Spleen (tissue), 7 donors: Measurements from ENCODE around the gene TTC34.
"Not testable (repeated sequence)": the region's sequence is repeated elsewhere in the genome, so short reads cannot be mapped to it uniquely, and the experiment has no call there.

ENCODE experiments used
- CTCF ChIP-seq, 11 experiments: fragments of 200-600 bp in 7 of 11; fragments of 450-650 bp in 4 of 11; sonication (generic) in 4 of 11; IDR thresholded peaks in 8 of 11; conservative IDR thresholded peaks in 3 of 11; 1 replicate in 7 of 11; 2 replicates in 4 of 11; pipeline versions ENCODE4 v1.4.0 to v1.8.0; 2016 to 2021; ENCODE audit warnings: antibody characterized with exemption in 11 of 11, inconsistent platforms in 4 of 11, mild to moderate bottlenecking in 1 of 11
- POLR2A ChIP-seq, 3 donors: fragments of 450-650 bp; IDR thresholded peaks; one replicate each; pipeline ENCODE4 v1.5.1; 2017; ENCODE audit warnings: antibody characterized with exemption in 3 of 3, mild to moderate bottlenecking in 1 of 3
- POLR2AphosphoS5 ChIP-seq, 3 donors: sonication (generic); formaldehyde crosslinking; IDR thresholded peaks; one replicate each; pipeline ENCODE4 v1.5.1; 2017; ENCODE audit warnings: antibody characterized with exemption in 3 of 3
- donor health status: DM: no; HTN: no; CAD: no; lungs with moderate emphysema.
- donor health status: DM: no; HTN: no; CAD: no.
- donor health status: DM: no; HTN: no; CAD: no.

- TF ChIP-seq CTCF (IDR thresholded peaks at IDR 0.05 in 8 of 11, conservative IDR thresholded peaks at IDR 0.05 in 3 of 11); POLR2AphosphoS5 (IDR thresholded peaks at IDR 0.05); POLR2A (IDR thresholded peaks at IDR 0.05): not testable (repeated sequence)
These were observed 147.0 kb downstream of the TTC34 start for GRCh38 chr1:2654443-2654948.
